ENCODE measurements around the gene RIOK1. TPM values are rescaled to one million over a fixed set of nuclear protein-coding genes. Genes with fewer than 3 reads are reported as not detected.
"Not testable (repeated sequence)": the region's sequence is repeated elsewhere in the genome, so short reads cannot be mapped to it uniquely, and the experiment has no call there.

Gene RIOK1
- total RNA-seq, 1 experiment from 2014 or later: 39.0 TPM

- H3K9me2 ChIP-seq (ENCODE audit: insufficient read depth): no peaks in the 10 kb centered on the region
- H3K36me3 ChIP-seq (ENCODE audit: control insufficient read depth in 1 of 2, insufficient read depth in 2 of 2, low read length in 2 of 2): no peaks in the 10 kb centered on the region
- no peaks in the 10 kb centered on the region for H3K4me1 ChIP-seq (ENCODE audit: control insufficient read depth in 1 of 2, insufficient read depth in 2 of 2, low read length in 2 of 2)
- TF ChIP-seq EGR1 (IDR thresholded peaks at IDR 0.05; ENCODE audit: low read depth) (no peak), CTCF (IDR thresholded peaks at IDR 0.05 in 2 of 3, conservative IDR thresholded peaks at IDR 0.05 in 1 of 3; ENCODE audit: borderline replicate concordance in 1 of 3, insufficient read depth in 1 of 3, low read depth in 2 of 3, low read length in 2 of 3) (no peak), SRF (IDR thresholded peaks at IDR 0.05; ENCODE audit: low read depth) (no peak), SIN3A (IDR thresholded peaks at IDR 0.05; ENCODE audit: low read depth) (no peak)
- no peak overlapping the region for H3K4me2 ChIP-seq (ENCODE audit: low read length)
- BruUV-seq (replicated peaks): no TSS peak
- intact Hi-C loops (cut with micrococcal nuclease): no loop called here
- H4K20me1 ChIP-seq (ENCODE audit: insufficient read depth): no peaks in the 10 kb centered on the region
- POLR2A ChIA-PET: no interaction called here
- H3K27me3 ChIP-seq (ENCODE audit: insufficient read depth, low read length): no peaks in the 10 kb centered on the region
- no peak overlapping the region for H3K4me3 ChIP-seq (replicated peaks in 1 of 2; ENCODE audit: low read depth in 1 of 2, low read length in 2 of 2)
- no peak overlapping the region for H2AFZ ChIP-seq (ENCODE audit: low read depth, low read length, poor library complexity, severe bottlenecking)
- CTCF ChIA-PET: no interaction called here
- no peak overlapping the region for H3K9ac ChIP-seq (ENCODE audit: low read length)
- no peak for ATAC-seq
- H3K79me2 ChIP-seq (ENCODE audit: insufficient read depth, low read length): no peaks in the 10 kb centered on the region
- H3K9me3 ChIP-seq (ENCODE audit: control insufficient read depth in 1 of 2, insufficient read depth in 1 of 2, low read depth in 1 of 2, low read length in 2 of 2): no peaks in the 10 kb centered on the region
- RAD21 ChIA-PET (ENCODE audit: low non-redundant PET in 1 of 2, low total read pairs in 2 of 2, uncharacterized antibody in 2 of 2, unreplicated experiment in 2 of 2): no interaction called here
- H3K27ac ChIP-seq (ENCODE audit: low read depth, low read length): no peak overlapping the region
- DNase-seq (ENCODE audit: low read depth, low spot score): no peak
Measured at GRCh38 chr6:7452898-7453297, 63.3 kb downstream of the RIOK1 start.

- RAD21 ChIA-PET (ENCODE audit: low non-redundant PET in 1 of 2, low total read pairs in 2 of 2, uncharacterized antibody in 2 of 2, unreplicated experiment in 2 of 2): no interaction called here
- H3K79me2 ChIP-seq (ENCODE audit: insufficient read depth, low read length): no peaks in the 10 kb centered on the region
- no peaks in the 10 kb centered on the region for H3K9me2 ChIP-seq (ENCODE audit: insufficient read depth)
- H3K4me1 ChIP-seq (ENCODE audit: control insufficient read depth in 1 of 2, insufficient read depth in 2 of 2, low read length in 2 of 2): no peaks in the 10 kb centered on the region
- no TSS peak for BruUV-seq (replicated peaks)
- DNase-seq (ENCODE audit: low read depth, low spot score) (no peak), ATAC-seq (no peak)
- no peaks in the 10 kb centered on the region for H4K20me1 ChIP-seq (ENCODE audit: insufficient read depth)
- CTCF ChIA-PET: no interaction called here
- H3K4me3 ChIP-seq (replicated peaks in 1 of 2; ENCODE audit: low read depth in 1 of 2, low read length in 2 of 2): no peak overlapping the region
- no peak overlapping the region for H3K4me2 ChIP-seq (ENCODE audit: low read length)
- H3K27me3 ChIP-seq (ENCODE audit: insufficient read depth, low read length): no peaks in the 10 kb centered on the region
- TF ChIP-seq ZBTB33 (IDR thresholded peaks at IDR 0.05; ENCODE audit: extremely low read depth, insufficient replicate concordance, low read length) (no peak), YY1 (IDR thresholded peaks at IDR 0.05; ENCODE audit: extremely low read depth, insufficient replicate concordance, low read depth, low read length) (no peak)
- intact Hi-C loops (cut with micrococcal nuclease): no loop called here
- POLR2A ChIA-PET: no interaction called here
- no peak overlapping the region for H3K9ac ChIP-seq (ENCODE audit: low read length)
- H3K36me3 ChIP-seq (ENCODE audit: control insufficient read depth in 1 of 2, insufficient read depth in 2 of 2, low read length in 2 of 2): no peaks in the 10 kb centered on the region
- H3K27ac ChIP-seq (ENCODE audit: low read depth, low read length): no peak overlapping the region
- no peaks in the 10 kb centered on the region for H3K9me3 ChIP-seq (ENCODE audit: control insufficient read depth in 1 of 2, insufficient read depth in 1 of 2, low read depth in 1 of 2, low read length in 2 of 2)
- H2AFZ ChIP-seq (ENCODE audit: low read depth, low read length, poor library complexity, severe bottlenecking): no peak overlapping the region
Measured at GRCh38 chr6:7454696-7455358, 65.2 kb downstream of the RIOK1 start.

- H2AFZ ChIP-seq (ENCODE audit: low read depth, low read length, poor library complexity, severe bottlenecking); ATAC-seq; H3K27me3 ChIP-seq (ENCODE audit: insufficient read depth, low read length); RAD21 ChIA-PET (ENCODE audit: low non-redundant PET in 1 of 2, low total read pairs in 2 of 2, uncharacterized antibody in 2 of 2, unreplicated experiment in 2 of 2); H3K4me3 ChIP-seq (replicated peaks in 1 of 2; ENCODE audit: low read depth in 1 of 2, low read length in 2 of 2); DNase-seq (ENCODE audit: low read depth, low spot score); intact Hi-C loops (cut with micrococcal nuclease); H3K9ac ChIP-seq (ENCODE audit: low read length); CTCF ChIA-PET; H3K9me3 ChIP-seq (ENCODE audit: control insufficient read depth in 1 of 2, insufficient read depth in 1 of 2, low read depth in 1 of 2, low read length in 2 of 2); H3K36me3 ChIP-seq (ENCODE audit: control insufficient read depth in 1 of 2, insufficient read depth in 2 of 2, low read length in 2 of 2); H3K79me2 ChIP-seq (ENCODE audit: insufficient read depth, low read length); H3K9me2 ChIP-seq (ENCODE audit: insufficient read depth); H3K4me2 ChIP-seq (ENCODE audit: low read length); H3K27ac ChIP-seq (ENCODE audit: low read depth, low read length); BruUV-seq (replicated peaks); H4K20me1 ChIP-seq (ENCODE audit: insufficient read depth); H3K4me1 ChIP-seq (ENCODE audit: control insufficient read depth in 1 of 2, insufficient read depth in 2 of 2, low read length in 2 of 2): not testable (repeated sequence)
- POLR2A ChIA-PET: interaction anchor here (0.6 kb wide), 1 partner anchor 15 kb away, joined by 4 read pairs; no protein-coding TSS in a partner anchor
Measured at GRCh38 chr6:7456302-7456701, 66.7 kb downstream of the RIOK1 start.
